NCI-H2196 (cell line): Measurements from ENCODE around the gene GLB1L2.
"Not testable (repeated sequence)": the region's sequence is repeated elsewhere in the genome, so short reads cannot be mapped to it uniquely, and the experiment has no call there.

ENCODE experiments used
- DNase-seq: peaks from one replicate; lab custom pipeline; 2025; ENCODE audit not compliant: unreplicated experiment; lab: John Stamatoyannopoulos, UW

GLB1L2 gene

DNA sequence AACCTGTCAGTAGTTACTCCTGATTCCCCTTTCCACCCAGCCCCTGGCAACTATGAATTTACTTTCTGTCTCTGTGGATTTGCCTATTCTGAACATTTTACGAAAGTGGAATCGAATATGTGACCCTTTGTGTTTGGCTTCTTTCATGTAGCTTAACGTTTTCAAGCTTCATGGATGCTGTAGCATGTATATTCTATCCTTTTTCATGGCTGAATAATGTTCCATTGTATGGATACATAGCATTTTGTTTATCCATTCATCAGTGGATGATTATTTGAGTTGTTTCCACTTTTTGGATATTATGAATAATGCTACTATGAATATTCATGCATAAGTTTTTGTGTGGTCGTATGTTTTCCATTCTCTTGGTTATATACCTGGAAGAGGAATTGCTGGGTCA lies 9.2 kb upstream of the GLB1L2 start:
- DNase-seq, result no peak

DNA sequence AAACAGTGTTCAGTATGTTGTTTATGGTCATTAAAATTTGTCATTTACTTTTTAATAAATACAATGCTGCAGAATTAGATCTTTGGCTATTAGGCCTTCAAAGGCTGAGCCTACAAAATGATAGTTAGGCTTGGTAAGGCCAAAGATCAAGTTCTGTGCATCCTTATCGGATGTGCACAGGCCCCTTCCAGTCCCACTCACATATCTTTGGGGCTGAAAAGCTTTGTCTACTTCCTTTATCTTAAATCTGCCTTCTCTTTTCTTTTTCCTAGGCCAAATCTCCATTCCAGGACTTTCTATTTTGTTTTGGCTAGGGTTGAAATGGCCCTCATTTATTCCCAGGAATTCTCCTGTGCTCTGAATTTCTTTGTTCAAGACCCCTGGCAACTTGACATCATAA lies 3.4 kb upstream of the GLB1L2 start:
- DNase-seq, result no peak

DNA sequence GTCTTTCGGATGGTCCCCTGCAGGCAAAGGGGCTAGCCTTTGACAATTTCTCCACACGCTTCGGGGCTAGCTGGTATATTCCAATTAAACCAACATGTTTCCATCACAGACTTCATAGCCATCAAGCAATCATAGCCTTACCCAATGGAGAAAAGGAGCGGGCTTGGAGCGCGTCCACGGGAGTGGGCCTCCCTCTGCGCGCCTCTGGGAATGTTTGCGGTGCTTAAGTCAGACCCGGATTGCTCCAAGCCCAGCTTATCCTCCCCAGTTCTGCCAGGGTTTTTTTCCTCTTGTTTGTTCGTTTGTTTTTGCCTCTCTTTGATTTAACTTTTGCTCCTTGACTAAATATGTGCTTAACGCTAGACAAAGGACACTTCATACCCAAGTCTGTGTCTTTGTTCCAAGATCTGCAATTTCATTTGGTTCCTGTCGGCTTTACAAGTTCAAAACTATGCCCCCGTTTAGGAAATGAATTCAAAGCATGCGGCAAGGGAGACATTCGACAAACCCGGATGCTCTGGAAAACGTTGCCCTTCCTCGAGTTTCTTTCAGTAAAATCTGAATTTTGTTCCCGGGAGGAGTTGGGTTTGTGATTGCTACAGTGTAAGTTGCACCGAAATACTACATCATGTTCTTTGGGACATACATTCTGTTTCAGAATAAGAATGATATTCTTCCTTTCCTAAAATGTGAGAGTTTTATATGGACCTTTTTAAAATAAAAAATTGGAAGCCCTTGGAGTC lies 1.0 kb upstream of the GLB1L2 start:
- DNase-seq, result no peak

DNA sequence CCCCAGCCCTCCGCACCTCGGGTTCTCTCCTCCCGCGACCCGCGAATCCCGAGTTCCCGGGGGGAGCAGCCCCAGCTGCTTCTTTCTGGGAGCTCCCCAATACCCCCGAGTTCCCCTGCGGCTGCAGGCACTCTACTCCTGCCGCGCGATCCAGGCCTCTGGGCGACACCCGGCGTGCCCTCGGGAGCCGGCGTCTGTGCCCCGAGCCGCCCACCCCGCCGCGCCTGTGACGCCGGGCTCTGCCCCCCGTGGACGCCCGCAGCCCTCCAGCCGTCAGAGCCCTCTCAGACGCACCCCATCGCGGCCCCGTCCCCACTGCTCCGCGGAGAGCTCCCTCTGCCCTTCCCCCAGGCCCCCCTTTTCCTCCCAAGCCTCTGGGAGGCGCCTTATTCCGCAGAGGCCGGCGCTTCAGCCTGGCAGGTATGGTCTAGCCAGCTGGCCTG lies 422 bp downstream of the GLB1L2 start:
- DNase-seq, result peak; percentile 31

DNA sequence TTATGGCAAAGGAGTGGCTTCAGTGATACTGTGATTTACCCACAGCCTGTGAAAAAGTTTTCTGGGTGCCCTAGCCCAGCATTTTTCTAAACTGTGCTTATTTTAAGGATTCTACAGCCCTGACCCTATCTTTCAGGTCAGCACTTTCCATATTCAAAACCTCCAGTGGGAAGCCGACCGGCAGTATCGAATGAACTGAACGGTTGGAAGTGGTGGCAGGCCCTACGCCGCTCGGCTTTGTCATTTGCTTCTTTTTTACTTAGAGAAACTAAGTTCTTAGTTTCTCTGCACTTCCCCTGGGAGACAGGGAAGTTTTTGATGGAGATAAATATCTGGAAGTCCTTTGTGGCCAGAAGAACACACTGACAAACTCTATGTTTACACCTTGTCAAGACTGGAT lies 994 bp downstream of the GLB1L2 start:
- DNase-seq, result no peak

DNA sequence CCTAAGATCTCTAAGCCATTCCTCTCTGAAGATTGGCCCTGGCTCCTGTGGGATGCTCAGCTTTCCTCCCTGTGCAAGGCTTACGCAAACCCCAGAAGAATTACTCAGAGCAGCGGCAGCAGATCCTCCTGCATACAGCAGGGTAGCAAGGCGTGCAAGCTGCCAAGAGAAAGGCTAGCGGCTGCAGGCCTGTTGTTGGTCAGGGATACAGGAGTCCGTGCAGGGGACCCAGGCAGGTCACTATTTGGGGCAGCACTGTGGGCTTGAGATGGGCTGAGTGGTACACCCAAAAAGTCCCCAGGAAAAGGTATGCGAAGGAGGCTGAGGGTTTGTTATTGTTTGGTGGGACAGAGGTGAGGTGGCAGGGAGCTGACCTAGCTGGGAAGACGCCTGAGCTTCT lies 1.5 kb downstream of the GLB1L2 start:
- DNase-seq, result no peak

DNA sequence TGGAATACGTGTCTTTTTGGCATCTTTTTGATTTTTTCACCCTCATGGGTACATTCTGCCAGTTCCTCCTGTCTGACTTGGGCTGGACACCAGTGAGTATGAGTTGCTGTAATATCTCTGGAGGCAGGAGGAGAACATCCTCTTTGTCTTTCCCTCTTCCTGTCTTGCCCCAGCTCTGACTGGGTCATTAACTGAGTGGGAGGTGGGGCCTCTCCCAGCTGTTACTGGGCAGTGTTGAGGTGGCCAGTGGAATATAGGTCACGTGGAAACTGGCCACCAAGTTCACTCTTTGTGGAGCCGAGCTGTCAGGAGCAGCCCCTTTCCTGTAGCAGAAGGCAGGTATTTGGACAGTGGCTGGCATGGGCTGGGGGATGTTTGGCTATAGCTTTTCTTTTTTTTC lies 2.2 kb downstream of the GLB1L2 start:
- DNase-seq, result no peak

DNA sequence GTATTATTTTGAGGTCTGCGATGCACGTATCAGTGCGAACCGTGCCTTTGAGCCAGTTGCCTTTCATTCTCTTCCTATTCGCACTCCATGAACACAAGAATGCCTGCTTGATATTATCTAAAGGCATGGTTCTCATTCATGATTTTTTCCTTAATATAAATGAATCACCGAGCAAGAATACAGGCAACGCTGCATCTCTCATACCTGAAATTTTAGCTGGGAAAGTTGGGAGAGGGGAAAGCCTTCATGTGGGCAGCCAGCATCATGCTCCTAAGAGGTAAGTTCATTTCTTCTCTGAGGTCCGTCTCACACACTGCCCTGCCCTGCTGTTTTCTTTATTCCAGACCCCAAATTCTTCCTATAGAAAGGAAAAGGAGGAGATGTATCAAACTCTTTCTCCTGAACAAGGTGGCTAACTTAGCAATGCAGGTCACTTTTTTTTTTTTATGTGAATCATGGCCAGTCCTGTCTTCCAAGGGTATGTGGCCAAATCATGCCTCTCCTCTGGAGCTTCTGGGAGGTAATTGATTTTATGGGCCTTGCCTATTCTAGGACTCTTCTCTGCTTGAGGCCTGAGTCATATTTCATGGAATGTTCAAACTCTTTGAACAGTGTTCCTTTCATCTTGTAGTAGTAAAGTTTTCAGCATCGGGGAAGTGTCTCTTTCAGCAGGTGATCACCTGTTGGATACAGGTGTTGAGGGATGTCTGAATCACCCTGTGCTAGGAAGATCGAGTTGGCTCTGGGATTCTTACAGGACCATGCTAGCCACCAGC lies 3.2 kb downstream of the GLB1L2 start:
- DNase-seq, result no peak

DNA sequence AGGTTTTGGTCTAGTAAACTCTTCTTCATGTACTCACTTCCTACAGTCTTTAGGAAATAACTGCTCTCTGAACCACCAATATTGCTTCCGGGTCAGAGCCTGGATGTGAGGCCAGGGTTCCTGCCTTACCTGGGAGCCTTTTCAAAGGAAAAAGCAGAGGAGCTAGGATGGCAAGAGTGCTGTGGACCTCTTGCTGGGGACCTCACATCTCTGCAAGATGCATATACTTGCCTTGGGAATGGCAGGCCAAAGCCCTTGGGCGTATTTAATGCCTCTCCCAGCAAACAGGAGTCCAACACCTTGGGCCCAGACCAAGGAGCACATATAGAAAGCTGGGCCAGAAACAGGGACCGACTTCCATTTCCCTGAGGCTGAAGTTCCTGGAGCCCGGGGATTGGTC lies 5.3 kb downstream of the GLB1L2 start:
- DNase-seq, result no peak

DNA sequence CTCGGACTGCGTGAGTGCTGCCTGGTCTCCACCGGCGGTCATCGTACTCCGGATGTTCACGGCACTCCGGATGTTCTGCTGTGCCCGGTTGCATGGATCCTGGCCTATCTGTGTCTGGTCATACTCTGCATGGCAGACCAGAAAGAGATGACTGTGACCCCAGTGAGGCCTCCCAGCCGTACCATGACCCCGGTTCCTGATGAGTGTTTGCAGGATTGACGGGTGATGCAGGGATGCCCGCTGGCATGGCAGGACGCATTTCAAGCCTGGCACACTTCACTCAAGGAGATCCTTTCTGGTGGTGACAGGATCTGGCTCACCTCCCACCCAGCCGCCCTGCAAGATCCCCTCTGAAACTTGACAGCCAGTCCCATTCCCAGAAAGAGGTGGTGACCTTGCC lies 6.3 kb downstream of the GLB1L2 start:
- DNase-seq, result no peak

DNA sequence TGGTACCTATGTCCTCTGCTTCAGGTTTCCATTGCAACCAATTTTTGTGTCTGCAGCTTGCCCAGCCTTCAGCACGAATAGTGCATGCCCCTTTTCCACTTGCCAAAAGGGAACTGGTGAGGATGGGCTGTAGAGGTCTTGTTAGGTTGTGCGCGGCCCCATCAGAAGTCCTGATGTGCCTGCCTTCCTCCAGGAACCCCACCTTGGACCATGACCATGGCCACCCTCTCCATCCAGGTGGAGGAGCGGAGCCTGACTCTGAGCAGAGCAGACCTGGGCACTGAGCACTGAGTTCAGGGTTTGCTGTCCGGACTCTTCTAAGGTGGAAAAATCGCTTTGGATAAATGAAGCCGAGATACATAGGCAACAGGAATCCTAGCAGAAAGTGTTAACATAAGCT lies 6.9 kb downstream of the GLB1L2 start:
- no peak for DNase-seq

DNA sequence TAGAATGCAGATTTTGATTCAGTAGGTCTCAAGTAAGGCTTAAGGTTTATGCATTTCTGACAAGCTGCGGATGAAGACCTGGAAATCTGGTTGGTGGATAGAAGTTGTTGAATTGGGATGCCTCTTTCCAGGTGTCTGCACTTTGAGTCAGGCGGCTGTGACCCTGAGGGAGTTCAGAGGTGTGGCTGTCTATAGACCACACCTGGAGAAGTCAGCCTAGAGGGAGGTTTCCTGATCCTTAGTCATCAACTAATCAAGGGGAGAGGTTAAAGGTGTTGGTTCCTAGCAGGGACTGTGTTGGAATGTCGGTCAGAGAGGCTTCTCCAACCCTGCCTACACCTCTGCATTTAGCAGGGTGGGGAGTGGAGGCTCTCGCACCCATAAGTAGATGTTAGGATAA lies 8.0 kb downstream of the GLB1L2 start:
- no peak for DNase-seq

DNA sequence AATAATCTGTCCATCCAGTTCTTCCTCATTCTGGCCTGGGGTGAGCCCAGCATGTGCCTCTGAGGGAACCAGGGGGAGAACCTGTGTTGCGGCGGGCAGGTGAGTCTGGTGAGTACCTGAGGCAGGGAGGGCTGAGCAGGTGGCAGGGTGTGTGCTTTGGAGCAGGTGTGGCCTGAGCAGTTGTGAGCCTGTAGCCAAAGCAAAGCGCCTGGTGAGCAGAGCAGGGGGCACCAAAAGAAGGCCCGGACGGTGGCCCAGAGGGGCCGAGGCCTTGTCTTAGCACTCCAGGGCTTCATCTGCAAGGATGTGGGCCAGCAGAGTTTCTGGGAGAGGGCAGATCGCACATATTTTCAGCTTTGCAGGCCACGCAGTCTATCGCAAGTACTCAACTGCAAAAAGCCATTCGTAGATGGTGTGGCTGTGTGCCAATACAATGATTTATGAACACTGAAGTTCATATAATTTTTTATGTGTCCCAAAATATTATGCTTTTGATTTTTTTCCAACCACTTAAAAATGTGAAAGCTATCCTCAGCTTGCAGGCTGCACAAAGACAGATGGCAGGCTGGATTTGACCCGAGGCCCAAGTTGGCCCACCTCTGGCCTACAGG lies 8.7 kb downstream of the GLB1L2 start:
- DNase-seq, result no peak

DNA sequence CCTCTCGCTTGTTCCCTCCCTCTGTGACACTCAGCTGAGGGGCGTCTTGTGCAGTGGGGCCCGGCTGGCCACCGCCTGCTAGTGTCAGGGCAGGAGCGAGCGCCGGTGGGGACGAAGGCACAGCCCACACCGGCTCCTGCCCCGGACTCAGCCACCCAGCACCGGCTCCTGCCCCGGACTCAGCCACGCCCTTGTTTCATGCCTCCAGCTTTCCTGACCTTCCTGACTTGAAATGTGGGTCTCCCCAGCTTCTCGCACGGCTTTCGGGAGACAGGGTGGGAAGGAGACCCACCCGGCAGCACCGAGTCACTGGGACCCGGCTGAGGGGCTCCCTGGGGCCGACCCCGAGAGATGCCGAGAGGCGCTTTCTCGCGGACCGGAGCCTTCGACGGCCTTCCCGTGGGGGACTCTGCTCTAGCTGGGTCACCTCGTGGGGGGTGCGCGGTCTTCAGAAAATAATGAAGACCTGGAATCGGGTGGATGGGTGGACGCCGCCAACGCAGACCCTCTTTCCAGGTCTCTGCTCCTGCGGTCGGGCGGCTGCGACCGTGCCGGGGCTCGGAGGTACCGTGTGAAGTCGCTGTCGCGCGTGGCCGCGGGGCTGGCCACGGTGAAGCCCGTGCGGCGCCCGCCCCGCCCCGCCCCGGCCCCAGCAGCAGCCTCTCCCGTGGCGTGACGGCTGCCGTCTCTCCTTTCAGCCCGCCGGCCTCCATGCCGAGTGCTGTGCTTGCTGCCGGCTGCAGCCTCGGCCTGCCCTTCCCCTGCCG lies 10.2 kb downstream of the GLB1L2 start:
- no peak for DNase-seq

DNA sequence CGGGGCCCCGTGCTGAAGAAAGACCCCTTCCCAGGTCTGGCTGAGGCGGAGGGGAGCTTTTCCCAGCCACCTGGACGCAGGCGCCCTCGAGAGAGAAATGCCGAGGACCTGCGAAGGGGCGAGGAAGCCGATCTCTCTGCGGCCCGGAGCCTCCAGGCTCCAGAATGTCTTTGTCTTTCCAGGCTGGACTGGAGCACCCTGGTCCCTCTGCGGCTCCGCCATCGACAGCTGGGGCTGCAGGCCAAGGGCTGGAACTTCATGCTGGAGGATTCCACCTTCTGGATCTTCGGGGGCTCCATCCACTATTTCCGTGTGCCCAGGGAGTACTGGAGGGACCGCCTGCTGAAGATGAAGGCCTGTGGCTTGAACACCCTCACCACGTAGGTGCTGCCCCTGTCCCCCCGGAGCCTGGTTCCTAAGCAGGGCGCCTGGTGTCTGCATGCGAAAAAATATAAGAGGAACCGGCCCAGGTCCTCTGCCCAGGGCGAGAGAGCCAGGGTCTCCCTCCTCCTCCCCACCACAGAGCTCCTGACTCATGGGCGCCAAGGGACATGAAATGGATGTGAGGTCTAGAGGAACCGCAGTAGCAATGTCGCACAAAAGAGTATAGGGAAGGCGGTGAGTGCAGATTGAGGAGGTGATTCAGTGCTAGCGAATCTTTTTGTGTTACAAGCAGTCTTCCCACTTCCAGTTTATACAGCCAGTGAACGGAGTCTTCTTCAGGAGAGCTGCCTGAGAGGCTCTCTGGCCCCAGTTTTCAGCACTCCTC lies 11.0 kb downstream of the GLB1L2 start:
- DNase-seq, result no peak

DNA sequence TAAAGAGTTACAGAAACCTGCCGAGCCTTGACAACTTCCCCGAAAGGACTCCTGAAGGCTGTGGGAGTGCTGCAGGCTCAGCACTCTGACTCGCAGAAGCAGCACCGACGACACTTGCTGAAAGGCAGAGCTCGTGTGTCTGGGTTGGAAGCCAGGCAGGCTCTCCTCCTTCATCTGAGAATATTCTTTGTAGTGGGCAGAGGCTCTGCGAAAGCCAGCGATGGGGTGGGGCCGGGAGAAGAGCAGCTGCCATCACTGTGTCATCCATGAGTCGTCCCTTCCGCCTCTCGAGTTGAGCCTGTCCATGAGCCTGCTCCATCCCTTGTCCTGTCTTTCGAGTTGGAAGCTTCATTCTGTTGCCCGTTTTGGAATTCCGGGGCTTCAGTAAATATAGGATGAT lies 11.9 kb downstream of the GLB1L2 start:
- no peak for DNase-seq

DNA sequence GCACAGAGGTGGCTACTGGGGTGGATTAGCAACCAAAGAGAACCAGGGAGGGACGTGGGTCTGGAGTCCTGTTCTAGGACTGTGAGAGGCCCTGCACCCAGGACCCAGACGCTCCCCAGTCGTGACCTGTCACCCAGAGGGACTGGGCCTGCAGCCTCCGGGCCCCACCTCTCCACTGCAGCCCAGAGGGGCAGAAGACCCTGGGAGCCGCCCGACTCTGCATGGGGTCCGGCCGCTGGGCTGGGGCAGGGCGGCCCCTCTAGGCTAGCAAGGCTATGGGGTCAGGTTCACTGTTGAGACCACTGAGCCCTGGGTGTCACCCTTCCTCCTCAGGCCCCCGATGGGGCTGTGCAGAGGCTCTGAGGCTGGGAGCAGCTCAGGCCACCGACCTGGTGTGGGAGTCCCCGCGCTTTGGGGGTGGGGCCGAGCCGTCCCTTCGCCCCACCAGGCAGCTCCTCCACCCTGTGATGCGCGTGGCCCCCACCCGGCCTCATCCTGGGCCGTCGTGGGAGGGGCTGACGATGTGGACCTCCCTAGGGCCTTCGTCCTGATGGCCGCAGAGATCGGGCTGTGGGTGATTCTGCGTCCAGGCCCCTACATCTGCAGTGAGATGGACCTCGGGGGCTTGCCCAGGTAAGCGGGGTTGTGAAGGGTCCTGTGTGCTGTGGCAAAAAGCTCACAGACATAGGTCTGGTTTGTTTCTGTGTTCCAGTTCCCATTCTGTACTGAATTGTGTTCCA lies 12.9 kb downstream of the GLB1L2 start:
- not testable (repeated sequence) for DNase-seq

DNA sequence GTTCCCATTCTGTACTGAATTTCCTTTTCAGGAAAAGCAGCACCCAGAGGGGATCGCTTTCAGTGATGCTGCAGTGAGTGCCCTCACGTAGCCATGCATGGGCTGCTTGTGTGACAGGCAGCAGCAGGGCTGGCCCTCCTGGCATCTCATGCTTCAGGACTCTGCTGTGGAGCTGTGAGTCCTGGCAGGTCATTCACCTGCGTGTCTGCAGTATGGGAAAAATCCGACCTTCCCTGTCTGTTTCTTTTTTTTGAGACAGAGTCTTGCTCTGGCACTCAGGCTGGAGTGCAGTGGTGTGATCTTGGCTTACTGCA lies 13.4 kb downstream of the GLB1L2 start:
- DNase-seq, result no peak

DNA sequence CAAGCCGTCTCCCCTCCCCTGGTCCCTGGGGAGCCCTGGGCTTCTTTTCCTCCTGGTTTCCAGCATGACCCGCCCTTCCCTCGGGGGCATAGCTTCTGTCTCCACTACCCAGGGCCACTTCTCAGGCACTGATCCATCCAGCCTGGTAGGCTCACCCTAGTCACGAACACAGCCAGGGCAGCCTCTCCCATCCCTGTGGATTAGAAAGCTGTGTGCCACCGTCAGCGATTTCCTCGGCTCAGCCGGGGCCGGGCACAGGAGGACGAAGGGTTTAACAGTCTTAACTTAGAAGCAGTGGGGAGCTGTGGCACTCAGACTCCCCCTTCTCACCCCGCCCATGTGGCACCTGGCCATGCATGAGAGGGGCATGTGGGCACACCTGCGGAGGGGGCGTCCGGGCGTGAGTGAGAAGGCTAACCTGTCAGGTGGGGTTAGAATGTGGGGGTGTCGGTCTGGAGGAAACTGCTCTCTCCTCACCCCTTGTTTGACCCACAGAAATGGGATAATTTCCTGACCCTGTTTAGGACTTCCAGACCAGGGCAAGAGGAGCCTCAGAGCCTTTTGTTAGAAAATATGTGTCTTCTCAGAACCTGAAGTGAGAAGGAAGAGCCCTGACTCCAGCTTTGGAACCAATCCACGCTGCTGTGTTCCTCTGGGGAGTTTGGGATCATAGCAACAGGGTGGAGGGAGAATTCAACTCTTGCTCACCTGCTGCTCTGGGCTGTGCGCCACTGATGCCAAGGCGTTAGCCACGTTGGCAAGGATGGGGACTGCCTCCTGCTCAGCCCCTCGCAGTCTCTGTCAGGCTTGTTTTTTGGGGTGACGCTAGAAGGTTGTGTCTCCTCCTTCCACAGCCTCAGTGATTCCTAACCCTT lies 14.6 kb downstream of the GLB1L2 start:
- no peak for DNase-seq
